ENCODE data around the gene LAMC3. TPM values are rescaled to one million over a fixed set of nuclear protein-coding genes. Genes with fewer than 3 reads are reported as not detected.

The LAMC3 gene
- total and polyA plus RNA-seq, 5 donors from 2014 or later = 0.37 to 1.2 (median 0.66) TPM

GRCh38 chr9:131050831-131051230, 41.9 kb downstream of the LAMC3 start:
- no peak overlapping the region for H3K4me3 Mint-ChIP-seq
- H3K9me3 Mint-ChIP-seq = no peaks in the 10 kb centered on the region
- H3K27me3 ChIP-seq (ENCODE audit: control insufficient read depth, insufficient read depth, low read length) = no peaks in the 10 kb centered on the region
- H3K27ac Mint-ChIP-seq = no peak overlapping the region
- peaks cover 4% of the 10 kb centered on the region for H3K27me3 Mint-ChIP-seq
- no peaks in the 10 kb centered on the region for H3K9me3 ChIP-seq (ENCODE audit: control insufficient read depth in 2 of 2, low read length in 2 of 2)
- DNase-seq (no peak), ATAC-seq (ENCODE audit: low read depth in 2 of 2) (no peak)
- no peak overlapping the region for H3K4me3 ChIP-seq (ENCODE audit: low read depth, low read length)
- H3K36me3 Mint-ChIP-seq = no peaks in the 10 kb centered on the region
- H3K4me1 ChIP-seq (ENCODE audit: control insufficient read depth, insufficient read depth, low read length, poor library complexity, severe bottlenecking) = peaks cover 6% of the 10 kb centered on the region
- no peak overlapping the region for H3K27ac ChIP-seq (ENCODE audit: insufficient read depth, low read length, poor library complexity, severe bottlenecking)
- H3K4me1 Mint-ChIP-seq = peaks cover 0 to 9% (median 2%) of the 10 kb centered on the region in 4 donors
- no peaks in the 10 kb centered on the region for H3K36me3 ChIP-seq (ENCODE audit: control insufficient read depth, insufficient read depth, low read length)

- no peak for ATAC-seq (ENCODE audit: low read depth in 2 of 2)
- H3K4me3 ChIP-seq (ENCODE audit: low read depth, low read length) = no peak overlapping the region
- H3K4me1 ChIP-seq (ENCODE audit: control insufficient read depth, insufficient read depth, low read length, poor library complexity, severe bottlenecking) = peaks cover under 1% of the 10 kb centered on the region
- H3K27ac Mint-ChIP-seq = no peak overlapping the region
- H3K4me1 Mint-ChIP-seq = peaks cover 0 to 4% (median under 1%) of the 10 kb centered on the region in 4 donors
- no peaks in the 10 kb centered on the region for H3K9me3 Mint-ChIP-seq
- no peaks in the 10 kb centered on the region for H3K36me3 ChIP-seq (ENCODE audit: control insufficient read depth, insufficient read depth, low read length)
- H3K9me3 ChIP-seq (ENCODE audit: control insufficient read depth in 2 of 2, low read length in 2 of 2) = no peaks in the 10 kb centered on the region
- H3K27me3 ChIP-seq (ENCODE audit: control insufficient read depth, insufficient read depth, low read length) = no peaks in the 10 kb centered on the region
- DNase-seq = no peak
- peaks cover 4% of the 10 kb centered on the region for H3K27me3 Mint-ChIP-seq
- H3K27ac ChIP-seq (ENCODE audit: insufficient read depth, low read length, poor library complexity, severe bottlenecking) = no peak overlapping the region
- H3K36me3 Mint-ChIP-seq = no peaks in the 10 kb centered on the region
- H3K4me3 Mint-ChIP-seq = no peak overlapping the region
Measured at GRCh38 chr9:131051592-131052517, 42.9 kb downstream of the LAMC3 start.

GRCh38 chr9:131053896-131054295, 44.9 kb downstream of the LAMC3 start:
- Mint-ChIP-seq H3K27ac (no peak overlapping the region), H3K4me3 (no peak overlapping the region), H3K27me3 (peaks cover 4% of the 10 kb centered on the region), H3K4me1 (no peaks in the 10 kb centered on the region), H3K9me3 (no peaks in the 10 kb centered on the region), H3K36me3 (no peaks in the 10 kb centered on the region)
- Histone ChIP-seq H3K36me3 (ENCODE audit: control insufficient read depth, insufficient read depth, low read length) (no peaks in the 10 kb centered on the region), H3K4me1 (ENCODE audit: control insufficient read depth, insufficient read depth, low read length, poor library complexity, severe bottlenecking) (no peaks in the 10 kb centered on the region), H3K27ac (ENCODE audit: insufficient read depth, low read length, poor library complexity, severe bottlenecking) (no peak overlapping the region), H3K9me3 (ENCODE audit: control insufficient read depth in 2 of 2, low read length in 2 of 2) (no peaks in the 10 kb centered on the region), H3K4me3 (ENCODE audit: low read depth, low read length) (no peak overlapping the region), H3K27me3 (ENCODE audit: control insufficient read depth, insufficient read depth, low read length) (no peaks in the 10 kb centered on the region)
- ATAC-seq (ENCODE audit: low read depth in 2 of 2) (no peak), DNase-seq (no peak)

- Histone ChIP-seq H3K36me3 (ENCODE audit: control insufficient read depth, insufficient read depth, low read length) (no peaks in the 10 kb centered on the region), H3K9me3 (ENCODE audit: control insufficient read depth in 2 of 2, low read length in 2 of 2) (no peaks in the 10 kb centered on the region), H3K4me3 (ENCODE audit: low read depth, low read length) (no peak overlapping the region), H3K27me3 (ENCODE audit: control insufficient read depth, insufficient read depth, low read length) (no peaks in the 10 kb centered on the region), H3K4me1 (ENCODE audit: control insufficient read depth, insufficient read depth, low read length, poor library complexity, severe bottlenecking) (no peaks in the 10 kb centered on the region), H3K27ac (ENCODE audit: insufficient read depth, low read length, poor library complexity, severe bottlenecking) (no peak overlapping the region)
- H3K27ac Mint-ChIP-seq = no peak overlapping the region
- ATAC-seq (ENCODE audit: low read depth in 2 of 2) (no peak), DNase-seq (no peak)
- H3K4me3 Mint-ChIP-seq = no peak overlapping the region
- no peaks in the 10 kb centered on the region for H3K4me1 Mint-ChIP-seq
- H3K9me3 Mint-ChIP-seq = no peaks in the 10 kb centered on the region
- H3K36me3 Mint-ChIP-seq = no peaks in the 10 kb centered on the region
- no peaks in the 10 kb centered on the region for H3K27me3 Mint-ChIP-seq
Measured at GRCh38 chr9:131056781-131057506, 48.0 kb downstream of the LAMC3 start.

- no peak for DNase-seq
- Mint-ChIP-seq H3K9me3 (no peaks in the 10 kb centered on the region), H3K36me3 (peaks cover 4% of the 10 kb centered on the region)
Measured at GRCh38 chr9:131060900-131061630, 52.1 kb downstream of the LAMC3 start.

GRCh38 chr9:131062969-131063368, 54.0 kb downstream of the LAMC3 start:
- no peak for ATAC-seq (ENCODE audit: low read depth in 2 of 2)
- Mint-ChIP-seq H3K27ac (no peak overlapping the region), H3K4me1 (no peaks in the 10 kb centered on the region), H3K36me3 (peaks cover 4% of the 10 kb centered on the region), H3K9me3 (no peaks in the 10 kb centered on the region), H3K4me3 (no peak overlapping the region), H3K27me3 (no peaks in the 10 kb centered on the region)
- Histone ChIP-seq H3K27me3 (ENCODE audit: control insufficient read depth, insufficient read depth, low read length) (no peaks in the 10 kb centered on the region), H3K27ac (ENCODE audit: insufficient read depth, low read length, poor library complexity, severe bottlenecking) (no peak overlapping the region), H3K9me3 (ENCODE audit: control insufficient read depth in 2 of 2, low read length in 2 of 2) (no peaks in the 10 kb centered on the region), H3K4me1 (ENCODE audit: control insufficient read depth, insufficient read depth, low read length, poor library complexity, severe bottlenecking) (no peaks in the 10 kb centered on the region), H3K4me3 (ENCODE audit: low read depth, low read length) (no peak overlapping the region), H3K36me3 (ENCODE audit: control insufficient read depth, insufficient read depth, low read length) (no peaks in the 10 kb centered on the region)
- DNase-seq = no peak

More at GRCh38 chr9:131060900-131061630, 52.1 kb downstream of the LAMC3 start:
- H3K4me3 Mint-ChIP-seq = no peak overlapping the region
- Histone ChIP-seq H3K9me3 (ENCODE audit: control insufficient read depth in 2 of 2, low read length in 2 of 2) (no peaks in the 10 kb centered on the region), H3K4me3 (ENCODE audit: low read depth, low read length) (no peak overlapping the region), H3K27me3 (ENCODE audit: control insufficient read depth, insufficient read depth, low read length) (no peaks in the 10 kb centered on the region), H3K4me1 (ENCODE audit: control insufficient read depth, insufficient read depth, low read length, poor library complexity, severe bottlenecking) (no peaks in the 10 kb centered on the region), H3K36me3 (ENCODE audit: control insufficient read depth, insufficient read depth, low read length) (no peaks in the 10 kb centered on the region), H3K27ac (ENCODE audit: insufficient read depth, low read length, poor library complexity, severe bottlenecking) (no peak overlapping the region)
- ATAC-seq (ENCODE audit: low read depth in 2 of 2) = no peak
- no peaks in the 10 kb centered on the region for H3K27me3 Mint-ChIP-seq
- H3K27ac Mint-ChIP-seq = no peak overlapping the region
- no peaks in the 10 kb centered on the region for H3K4me1 Mint-ChIP-seq

GRCh38 chr9:131065599-131065998, 56.6 kb downstream of the LAMC3 start:
- Histone ChIP-seq H3K36me3 (ENCODE audit: control insufficient read depth, insufficient read depth, low read length) (no peaks in the 10 kb centered on the region), H3K27me3 (ENCODE audit: control insufficient read depth, insufficient read depth, low read length) (no peaks in the 10 kb centered on the region)
- ATAC-seq (ENCODE audit: low read depth in 2 of 2) = no peak

More at GRCh38 chr9:131065599-131065998, 56.6 kb downstream of the LAMC3 start:
- Mint-ChIP-seq H3K4me3 (no peak overlapping the region), H3K36me3 (peaks cover 4% of the 10 kb centered on the region), H3K27me3 (no peaks in the 10 kb centered on the region), H3K9me3 (no peaks in the 10 kb centered on the region), H3K4me1 (no peaks in the 10 kb centered on the region), H3K27ac (no peak overlapping the region)
- DNase-seq = no peak
- H3K9me3 ChIP-seq (ENCODE audit: control insufficient read depth in 2 of 2, low read length in 2 of 2) = no peaks in the 10 kb centered on the region
- H3K27ac ChIP-seq (ENCODE audit: insufficient read depth, low read length, poor library complexity, severe bottlenecking) = no peak overlapping the region
- no peaks in the 10 kb centered on the region for H3K4me1 ChIP-seq (ENCODE audit: control insufficient read depth, insufficient read depth, low read length, poor library complexity, severe bottlenecking)
- H3K4me3 ChIP-seq (ENCODE audit: low read depth, low read length) = no peak overlapping the region

Measured in CD4-positive, CD25-positive, alpha-beta regulatory T cell (primary cell).